Adipocyte (in vitro differentiated cells): Measurements from ENCODE around the gene TENT4B.
A peak's percentile ranks its signal among the peaks of the same experiment; 100 is the strongest.

Experiments used
- DNase-seq: peaks from one replicate; pipeline ENCODE4 v3.0.0-alpha.2; 2015; ENCODE audit warnings: low read depth
- H3K27me3 ChIP-seq: replicated peaks from 2 replicates; pipeline ENCODE4 v1.7.0; 2013; ENCODE audit warnings: mild to moderate bottlenecking, low read length, moderate library complexity; ENCODE audit not compliant: control insufficient read depth, insufficient read depth
- H3K36me3 ChIP-seq: 2 replicates; pipeline ENCODE4 v1.7.0; 2013; ENCODE audit warnings: low read length, mild to moderate bottlenecking, moderate library complexity; ENCODE audit not compliant: control insufficient read depth, insufficient read depth, severe bottlenecking
- H3K4me1 ChIP-seq: 2 replicates; pipeline ENCODE4 v1.7.0; 2013; ENCODE audit warnings: mild to moderate bottlenecking, low read length, moderate library complexity; ENCODE audit not compliant: control insufficient read depth, insufficient read depth
- H3K4me3 ChIP-seq: 2 replicates; pipeline ENCODE4 v1.7.0; 2013; ENCODE audit warnings: mild to moderate bottlenecking, low read length, moderate library complexity
- H3K9ac ChIP-seq: 2 replicates; pipeline ENCODE4 v1.7.0; 2013; ENCODE audit warnings: mild to moderate bottlenecking, low read length, moderate library complexity
- H3K9me3 ChIP-seq: 2 replicates; pipeline ENCODE4 v1.7.0; 2013; ENCODE audit warnings: mild to moderate bottlenecking, low read length, moderate library complexity; ENCODE audit not compliant: control insufficient read depth

TENT4B gene

GRCh38 chr16:50261707-50262235, 108.7 kb downstream of the TENT4B start:
- DNase-seq: no peak

GRCh38 chr16:50263060-50263909, 110.2 kb downstream of the TENT4B start:
- H3K4me1 ChIP-seq: peaks cover 46% of the 10 kb centered on the region
- H3K27me3 ChIP-seq: no peaks in the 10 kb centered on the region
- DNase-seq: no peak
- peaks cover 3% of the 10 kb centered on the region for H3K9me3 ChIP-seq
- no peak overlapping the region for H3K9ac ChIP-seq
- no peaks in the 10 kb centered on the region for H3K36me3 ChIP-seq
- no peak overlapping the region for H3K4me3 ChIP-seq

More at GRCh38 chr16:50261707-50262235, 108.7 kb downstream of the TENT4B start:
- Histone ChIP-seq H3K27me3 (no peaks in the 10 kb centered on the region), H3K36me3 (no peaks in the 10 kb centered on the region), H3K4me3 (no peak overlapping the region), H3K4me1 (peaks cover 40% of the 10 kb centered on the region), H3K9me3 (peaks cover 3% of the 10 kb centered on the region), H3K9ac (peak overlapping the region; percentile 16)

GRCh38 chr16:50263940-50264929, 111.1 kb downstream of the TENT4B start:
- Histone ChIP-seq H3K9ac (no peak overlapping the region), H3K36me3 (no peaks in the 10 kb centered on the region), H3K27me3 (no peaks in the 10 kb centered on the region), H3K4me3 (no peak overlapping the region), H3K9me3 (peaks cover 3% of the 10 kb centered on the region), H3K4me1 (peaks cover 37% of the 10 kb centered on the region)
- no peak for DNase-seq

GRCh38 chr16:50265260-50265659, 112.2 kb downstream of the TENT4B start:
- H3K36me3 ChIP-seq: no peaks in the 10 kb centered on the region
- no peaks in the 10 kb centered on the region for H3K27me3 ChIP-seq
- H3K9ac ChIP-seq: no peak overlapping the region
- no peak overlapping the region for H3K4me3 ChIP-seq
- H3K4me1 ChIP-seq: peaks cover 28% of the 10 kb centered on the region
- DNase-seq: no peak
- H3K9me3 ChIP-seq: peaks cover 3% of the 10 kb centered on the region

GRCh38 chr16:50265716-50266336, 112.7 kb downstream of the TENT4B start:
- Histone ChIP-seq H3K4me3 (peak overlapping the region; percentile 72), H3K9me3 (no peaks in the 10 kb centered on the region), H3K36me3 (no peaks in the 10 kb centered on the region), H3K27me3 (no peaks in the 10 kb centered on the region), H3K4me1 (peaks cover 28% of the 10 kb centered on the region), H3K9ac (peak overlapping the region; percentile 72)
- no peak for DNase-seq

GRCh38 chr16:50266337-50267091, 113.4 kb downstream of the TENT4B start, which contains the start of gene ADCY7:
ADCY7 (plus strand) TSS chr16:50266551; CDS start chr16:50288180, 21,629 bp downstream.
- Histone ChIP-seq H3K9ac (peak within 1 kb of the TSS; percentile 72), H3K4me3 (peak within 1 kb of the TSS; percentile 72), H3K27me3 (no peaks in the 10 kb centered on the region), H3K4me1 (peaks cover 25% of the 10 kb centered on the region), H3K9me3 (no peaks in the 10 kb centered on the region), H3K36me3 (no peaks in the 10 kb centered on the region)
- peak; percentile 85 for DNase-seq

- H3K27me3 ChIP-seq: no peaks in the 10 kb centered on the region
- H3K9ac ChIP-seq: peak overlapping the region; percentile 72
- no peaks in the 10 kb centered on the region for H3K9me3 ChIP-seq
- H3K4me1 ChIP-seq: peaks cover 18% of the 10 kb centered on the region
- peak; percentile 38 for DNase-seq
- H3K4me3 ChIP-seq: peak overlapping the region; percentile 72
- no peaks in the 10 kb centered on the region for H3K36me3 ChIP-seq
Observed at GRCh38 chr16:50267151-50267631, 114.1 kb downstream of the TENT4B start.

GRCh38 chr16:50267651-50268050, 114.5 kb downstream of the TENT4B start:
- Histone ChIP-seq H3K9me3 (no peaks in the 10 kb centered on the region), H3K27me3 (no peaks in the 10 kb centered on the region), H3K9ac (no peak overlapping the region), H3K4me3 (no peak overlapping the region), H3K4me1 (peaks cover 18% of the 10 kb centered on the region), H3K36me3 (no peaks in the 10 kb centered on the region)
- no peak for DNase-seq

- no peaks in the 10 kb centered on the region for H3K36me3 ChIP-seq
- H3K9ac ChIP-seq: no peak overlapping the region
- H3K4me3 ChIP-seq: no peak overlapping the region
- no peaks in the 10 kb centered on the region for H3K9me3 ChIP-seq
- H3K27me3 ChIP-seq: no peaks in the 10 kb centered on the region
- H3K4me1 ChIP-seq: peaks cover 18% of the 10 kb centered on the region
- no peak for DNase-seq
Observed at GRCh38 chr16:50268352-50268751, 115.2 kb downstream of the TENT4B start.

- Histone ChIP-seq H3K4me3 (no peak overlapping the region), H3K36me3 (no peaks in the 10 kb centered on the region), H3K9ac (no peak overlapping the region), H3K9me3 (no peaks in the 10 kb centered on the region), H3K27me3 (no peaks in the 10 kb centered on the region), H3K4me1 (peaks cover 18% of the 10 kb centered on the region)
- no peak for DNase-seq
Observed at GRCh38 chr16:50269061-50269705, 116.1 kb downstream of the TENT4B start.
